A673 (cell line): ENCODE results near the gene CYP4F2. TPM values are rescaled to one million over a fixed set of nuclear protein-coding genes. Genes with fewer than 3 reads are reported as not detected.

ENCODE experiments used
- BruUV-seq: library from RNA; stranded (reverse); fragments of 400-500 nt; replicated peaks from 2 replicates; lab custom pipeline; 2021; lab: Mats Ljungman, UMichigan
- CTCF ChIA-PET: fragments of 300-600 bp; sonication (Branson Sonifier 250); formaldehyde crosslinking; loops from one replicate; lab custom pipeline; 2022; ENCODE audit warnings: antibody characterized with exemption; lab: Charles Lee
- POLR2A ChIA-PET: fragments of 300-600 bp; sonication (Branson Sonifier 250); formaldehyde crosslinking; loops from one replicate; lab custom pipeline; 2022; ENCODE audit warnings: antibody characterized with exemption; ENCODE audit not compliant: low non-redundant PET; lab: Charles Lee
- DNase-seq: peaks from one replicate; pipeline ENCODE4 v3.0.0-alpha.2; 2015; ENCODE audit warnings: low spot score
- H3K27ac ChIP-seq: fragments of 200-600 bp; sonication (generic); 2 replicates; pipeline ENCODE4 v1.5.1; 2016; ENCODE audit warnings: mixed run types, low read depth, mild to moderate bottlenecking, mixed read lengths, antibody characterized with exemption, low read length; ENCODE audit not compliant: poor library complexity, severe bottlenecking
- H3K27me3 ChIP-seq: fragments of 200-600 bp; sonication (generic); replicated peaks from 2 replicates; pipeline ENCODE4 v1.6.1; 2017; ENCODE audit warnings: mixed run types, low read depth, mild to moderate bottlenecking, mixed read lengths, antibody characterized with exemption, low read length; ENCODE audit not compliant: insufficient read depth, poor library complexity
- H3K36me3 ChIP-seq: fragments of 200-600 bp; sonication (generic); 2 replicates; pipeline ENCODE4 v1.6.1; 2016; ENCODE audit warnings: mixed run types, mild to moderate bottlenecking, mixed read lengths, antibody characterized with exemption, low read length; ENCODE audit not compliant: insufficient read depth, poor library complexity, severe bottlenecking
- H3K4me1 ChIP-seq: fragments of 200-600 bp; sonication (generic); 2 replicates; pipeline ENCODE4 v1.6.1; 2017; ENCODE audit warnings: mixed run types, mild to moderate bottlenecking, mixed read lengths, antibody characterized with exemption, low read length; ENCODE audit not compliant: insufficient read depth, poor library complexity, severe bottlenecking
- H3K4me3 ChIP-seq: fragments of 200-600 bp; sonication (generic); 2 replicates; pipeline ENCODE4 v1.5.1; 2016; ENCODE audit warnings: low read depth, mixed run types, mild to moderate bottlenecking, mixed read lengths, low read length; ENCODE audit not compliant: poor library complexity, severe bottlenecking
- H3K9me3 ChIP-seq: fragments of 200-600 bp; sonication (generic); 2 replicates; pipeline ENCODE4 v1.6.1; 2016; ENCODE audit warnings: mixed run types, low read depth, mild to moderate bottlenecking, mixed read lengths, antibody characterized with exemption, low read length; ENCODE audit not compliant: poor library complexity, severe bottlenecking
- CTCF ChIP-seq: fragments of 300-800, 200-600 bp; sonication (generic); conservative IDR thresholded peaks from 2 replicates; pipeline ENCODE4 v1.5.1; 2017; ENCODE audit warnings: low read depth, mild to moderate bottlenecking, antibody characterized with exemption, low read length, moderate library complexity, mixed read lengths
- EZH2 ChIP-seq: fragments of 200-600 bp; sonication (generic); IDR thresholded peaks from 2 replicates; pipeline ENCODE4 v1.6.1; 2017; ENCODE audit warnings: borderline replicate concordance, low read depth, mild to moderate bottlenecking, mixed read lengths, antibody characterized with exemption, low read length; ENCODE audit not compliant: poor library complexity, severe bottlenecking
- intact Hi-C: fragments of 100-400 bp; cut with micrococcal nuclease; formaldehyde crosslinking; loops from one replicate; pipeline ENCODE4 v1.10.0; 2022; ENCODE audit not compliant: unreplicated experiment
- total RNA-seq: library from RNA; stranded (reverse); gene quantifications from 2 replicates; pipeline ENCODE4 v1.2.3, GENCODE V29; 2021

The CYP4F2 gene
- total RNA-seq, 1 experiment from 2014 or later: not detected

- TF ChIP-seq EZH2: no peak
- no peak for TF ChIP-seq CTCF
- POLR2A ChIA-PET: no interaction called here
- no TSS peak for BruUV-seq
Observed at GRCh38 chr19:15862444-15862843, 35.4 kb downstream of the CYP4F2 start.

GRCh38 chr19:15860522-15860921 lies 37.4 kb downstream of the CYP4F2 start:
- no peaks in the 10 kb centered on the region for H3K4me1 ChIP-seq
- no TSS peak for BruUV-seq
- no peaks in the 10 kb centered on the region for H3K9me3 ChIP-seq
- intact Hi-C loops: no loop called here
- ChIA-PET POLR2A (no interaction called here), CTCF (no interaction called here)
- DNase-seq: no peak
- H3K27me3 ChIP-seq: no peaks in the 10 kb centered on the region
- no peak overlapping the region for H3K27ac ChIP-seq
- H3K4me3 ChIP-seq: no peak overlapping the region
- no peaks in the 10 kb centered on the region for H3K36me3 ChIP-seq
- TF ChIP-seq EZH2 (no peak), CTCF (no peak)

More at GRCh38 chr19:15862444-15862843, 35.4 kb downstream of the CYP4F2 start:
- Histone ChIP-seq H3K36me3 (no peaks in the 10 kb centered on the region), H3K27ac (no peak overlapping the region), H3K27me3 (peaks cover 4% of the 10 kb centered on the region), H3K4me3 (no peak overlapping the region), H3K4me1 (no peaks in the 10 kb centered on the region), H3K9me3 (no peaks in the 10 kb centered on the region)
- CTCF ChIA-PET: no interaction called here
- intact Hi-C loops: no loop called here
- DNase-seq: no peak

GRCh38 chr19:15859187-15859586 lies 38.7 kb downstream of the CYP4F2 start:
- Histone ChIP-seq H3K9me3 (no peaks in the 10 kb centered on the region), H3K4me1 (no peaks in the 10 kb centered on the region), H3K27ac (no peak overlapping the region), H3K27me3 (no peaks in the 10 kb centered on the region), H3K4me3 (no peak overlapping the region), H3K36me3 (no peaks in the 10 kb centered on the region)
- intact Hi-C loops: no loop called here
- ChIA-PET CTCF (no interaction called here), POLR2A (no interaction called here)
- TF ChIP-seq CTCF: no peak
- no peak for TF ChIP-seq EZH2
- DNase-seq: no peak
- BruUV-seq: no TSS peak
